ENCODE measurements around the gene ZNF593OS. TPM values are rescaled to one million over a fixed set of nuclear protein-coding genes. Genes with fewer than 3 reads are reported as not detected.

ZNF593OS gene
- total RNA-seq, 1 experiment from 2014 or later: not detected

GRCh38 chr1:26168410-26169197 lies 3.0 kb downstream of the ZNF593OS start, which contains the start of gene C1orf232:
TSS of gene C1orf232 (minus strand) at chr1:26168963. CDS start at chr1:26168499, 464 bp downstream.
- peaks cover 8 to 34% of the 10 kb centered on the region in 2 experiments for H3K4me1 ChIP-seq (ENCODE audit: control insufficient read depth in 1 of 2, insufficient read depth in 2 of 2, low read length in 2 of 2)
- ChIA-PET RAD21 (ENCODE audit: low non-redundant PET in 1 of 2, low total read pairs in 2 of 2, uncharacterized antibody in 2 of 2, unreplicated experiment in 2 of 2) (no interaction called here), CTCF (interaction anchor here (1.3 to 2.0 kb wide), 5 partner anchors 23 to 248 kb away, joined by 5 to 27 read pairs (median 5); partner anchors contain the start of gene CEP85), POLR2A (interaction anchor here (1.2 kb wide), 1 partner anchor 8 kb away, joined by 4 read pairs; no protein-coding TSS in a partner anchor)
- intact Hi-C loops (cut with micrococcal nuclease): loop anchor here (5.0 kb wide), 3 partner anchors 131 to 224 kb away; no protein-coding TSS in a partner anchor
- TF ChIP-seq EZH2phosphoT487 (IDR thresholded peaks at IDR 0.05; ENCODE audit: borderline replicate concordance) (no peak), MAX (IDR thresholded peaks at IDR 0.05) (no peak), POLR2A (IDR thresholded peaks at IDR 0.05; ENCODE audit: borderline replicate concordance, extremely low read depth, insufficient read depth, insufficient read length) (no peak), EZH2 (IDR thresholded peaks at IDR 0.05) (no peak), CBX3 (IDR thresholded peaks at IDR 0.05; ENCODE audit: low read depth) (no peak), ZFX (IDR thresholded peaks at IDR 0.05) (no peak), YY1 (IDR thresholded peaks at IDR 0.05; ENCODE audit: extremely low read depth, insufficient replicate concordance, low read depth, low read length) (no peak), CEBPB (IDR thresholded peaks at IDR 0.05; ENCODE audit: low read depth) (no peak), ATF3 (IDR thresholded peaks at IDR 0.05) (no peak), TCF7L2 (IDR thresholded peaks at IDR 0.05; ENCODE audit: borderline replicate concordance, extremely low read depth, insufficient read depth, insufficient read length) (no peak), SRF (IDR thresholded peaks at IDR 0.05; ENCODE audit: low read depth) (no peak), CTCF (IDR thresholded peaks at IDR 0.05 in 2 of 3, conservative IDR thresholded peaks at IDR 0.05 in 1 of 3; ENCODE audit: borderline replicate concordance in 1 of 3, insufficient read depth in 1 of 3, low read depth in 2 of 3, low read length in 2 of 3) (no peak)
- BruUV-seq (replicated peaks): no TSS peak
- H4K20me1 ChIP-seq (ENCODE audit: insufficient read depth): no peaks in the 10 kb centered on the region
- peak within 1 kb of the TSS; percentile 74; the same call in 1 of the 2 replicates for H3K27ac ChIP-seq (ENCODE audit: low read depth, low read length)
- no peaks in the 10 kb centered on the region; a peak in 1 of 4 replicates for H3K36me3 ChIP-seq (ENCODE audit: control insufficient read depth in 1 of 2, insufficient read depth in 2 of 2, low read length in 2 of 2)
- peak within 1 kb of the TSS; percentile 93 for H3K9ac ChIP-seq (ENCODE audit: low read length)
- H2AFZ ChIP-seq (ENCODE audit: low read depth, low read length, poor library complexity, severe bottlenecking): peak within 1 kb of the TSS; percentile 33
- H3K4me2 ChIP-seq (ENCODE audit: low read length): peak within 1 kb of the TSS; percentile 98
- H3K79me2 ChIP-seq (ENCODE audit: insufficient read depth, low read length): peaks cover 20% of the 10 kb centered on the region
- peak within 1 kb of the TSS; percentile 89 to 96 for H3K4me3 ChIP-seq (replicated peaks in 1 of 2; ENCODE audit: low read depth in 1 of 2, low read length in 2 of 2)
- no peaks in the 10 kb centered on the region for H3K9me3 ChIP-seq (ENCODE audit: control insufficient read depth in 1 of 2, insufficient read depth in 1 of 2, low read depth in 1 of 2, low read length in 2 of 2)
- DNase-seq (ENCODE audit: low read depth, low spot score): no peak
- H3K27me3 ChIP-seq (ENCODE audit: insufficient read depth, low read length): no peaks in the 10 kb centered on the region
- no peak for ATAC-seq
- H3K9me2 ChIP-seq (ENCODE audit: insufficient read depth): no peaks in the 10 kb centered on the region
